Measurements from ENCODE around the gene KIF5C.

The KIF5C gene

GRCh38 chr2:148954536-148954935, 79.5 kb downstream of the KIF5C start:
- Histone ChIP-seq H3K36me3 (ENCODE audit: insufficient read depth, low read length) (no peaks in the 10 kb centered on the region), H3K4me1 (ENCODE audit: insufficient read depth, low read length, severe bottlenecking) (no peaks in the 10 kb centered on the region), H3F3A (ENCODE audit: insufficient read depth, low read length) (no peaks in the 10 kb centered on the region; the same call in 1 of the 2 replicates), H3K9ac (ENCODE audit: low read length) (no peak overlapping the region), H3K4me3 (ENCODE audit: low read depth, low read length, poor library complexity, severe bottlenecking) (no peak overlapping the region), H3K79me2 (ENCODE audit: insufficient read depth, low read length) (no peaks in the 10 kb centered on the region), H3K9me2 (ENCODE audit: low read depth, low read length) (no peaks in the 10 kb centered on the region), H3K27ac (ENCODE audit: low read depth, low read length, poor library complexity, severe bottlenecking) (no peak overlapping the region), H2AFZ (ENCODE audit: low read length) (no peak overlapping the region), H3K4me2 (ENCODE audit: low read length) (no peak overlapping the region), H3K27me3 (ENCODE audit: insufficient read depth, low read length) (no peaks in the 10 kb centered on the region), H3K9me3 (ENCODE audit: low read length) (no peaks in the 10 kb centered on the region), H4K20me1 (ENCODE audit: insufficient read depth, low read length) (no peaks in the 10 kb centered on the region)
- TF ChIP-seq, protein P1, sequence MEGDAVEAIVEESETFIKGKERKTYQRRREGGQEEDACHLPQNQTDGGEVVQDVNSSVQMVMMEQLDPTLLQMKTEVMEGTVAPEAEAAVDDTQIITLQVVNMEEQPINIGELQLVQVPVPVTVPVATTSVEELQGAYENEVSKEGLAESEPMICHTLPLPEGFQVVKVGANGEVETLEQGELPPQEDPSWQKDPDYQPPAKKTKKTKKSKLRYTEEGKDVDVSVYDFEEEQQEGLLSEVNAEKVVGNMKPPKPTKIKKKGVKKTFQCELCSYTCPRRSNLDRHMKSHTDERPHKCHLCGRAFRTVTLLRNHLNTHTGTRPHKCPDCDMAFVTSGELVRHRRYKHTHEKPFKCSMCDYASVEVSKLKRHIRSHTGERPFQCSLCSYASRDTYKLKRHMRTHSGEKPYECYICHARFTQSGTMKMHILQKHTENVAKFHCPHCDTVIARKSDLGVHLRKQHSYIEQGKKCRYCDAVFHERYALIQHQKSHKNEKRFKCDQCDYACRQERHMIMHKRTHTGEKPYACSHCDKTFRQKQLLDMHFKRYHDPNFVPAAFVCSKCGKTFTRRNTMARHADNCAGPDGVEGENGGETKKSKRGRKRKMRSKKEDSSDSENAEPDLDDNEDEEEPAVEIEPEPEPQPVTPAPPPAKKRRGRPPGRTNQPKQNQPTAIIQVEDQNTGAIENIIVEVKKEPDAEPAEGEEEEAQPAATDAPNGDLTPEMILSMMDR (IDR thresholded peaks at IDR 0.05; ENCODE audit: low read length) = no peak
- no peak for TF ChIP-seq EZH2 (IDR thresholded peaks at IDR 0.05; ENCODE audit: borderline replicate concordance, low read length)

GRCh38 chr2:148955798-148956197, 80.8 kb downstream of the KIF5C start:
- Histone ChIP-seq H2AFZ (ENCODE audit: low read length) (no peak overlapping the region), H3K4me3 (ENCODE audit: low read depth, low read length, poor library complexity, severe bottlenecking) (no peak overlapping the region), H3K9me3 (ENCODE audit: low read length) (no peaks in the 10 kb centered on the region), H3K4me2 (ENCODE audit: low read length) (no peak overlapping the region), H3K4me1 (ENCODE audit: insufficient read depth, low read length, severe bottlenecking) (no peaks in the 10 kb centered on the region), H3K36me3 (ENCODE audit: insufficient read depth, low read length) (no peaks in the 10 kb centered on the region), H3K9me2 (ENCODE audit: low read depth, low read length) (no peaks in the 10 kb centered on the region), H3F3A (ENCODE audit: insufficient read depth, low read length) (no peaks in the 10 kb centered on the region; the same call in 1 of the 2 replicates), H3K79me2 (ENCODE audit: insufficient read depth, low read length) (no peaks in the 10 kb centered on the region), H3K27ac (ENCODE audit: low read depth, low read length, poor library complexity, severe bottlenecking) (no peak overlapping the region), H4K20me1 (ENCODE audit: insufficient read depth, low read length) (no peaks in the 10 kb centered on the region), H3K27me3 (ENCODE audit: insufficient read depth, low read length) (no peaks in the 10 kb centered on the region), H3K9ac (ENCODE audit: low read length) (no peak overlapping the region)
- no peak for TF ChIP-seq EZH2 (IDR thresholded peaks at IDR 0.05; ENCODE audit: borderline replicate concordance, low read length)
- TF ChIP-seq, protein P1 (IDR thresholded peaks at IDR 0.05; ENCODE audit: low read length) = no peak

- Histone ChIP-seq H3K4me1 (ENCODE audit: insufficient read depth, low read length, severe bottlenecking) (no peaks in the 10 kb centered on the region), H3K9me2 (ENCODE audit: low read depth, low read length) (no peaks in the 10 kb centered on the region), H4K20me1 (ENCODE audit: insufficient read depth, low read length) (no peaks in the 10 kb centered on the region), H3K4me2 (ENCODE audit: low read length) (no peak overlapping the region), H3K79me2 (ENCODE audit: insufficient read depth, low read length) (no peaks in the 10 kb centered on the region), H3K36me3 (ENCODE audit: insufficient read depth, low read length) (no peaks in the 10 kb centered on the region), H2AFZ (ENCODE audit: low read length) (no peak overlapping the region), H3F3A (ENCODE audit: insufficient read depth, low read length) (no peaks in the 10 kb centered on the region; the same call in 1 of the 2 replicates), H3K9ac (ENCODE audit: low read length) (no peak overlapping the region), H3K27ac (ENCODE audit: low read depth, low read length, poor library complexity, severe bottlenecking) (no peak overlapping the region), H3K4me3 (ENCODE audit: low read depth, low read length, poor library complexity, severe bottlenecking) (no peak overlapping the region), H3K27me3 (ENCODE audit: insufficient read depth, low read length) (no peaks in the 10 kb centered on the region), H3K9me3 (ENCODE audit: low read length) (no peaks in the 10 kb centered on the region)
- no peak for TF ChIP-seq EZH2 (IDR thresholded peaks at IDR 0.05; ENCODE audit: borderline replicate concordance, low read length)
- TF ChIP-seq, protein P1 (IDR thresholded peaks at IDR 0.05; ENCODE audit: low read length) = no peak
These were observed 82.0 kb downstream of the KIF5C start for GRCh38 chr2:148957023-148957422.

Data from OCI-LY1 (cell line).